HepG2 (cell line): ENCODE results near the gene COLQ.

Experiments
- CHD4 ChIP-seq: fragments of 200-600 bp; sonication (generic); IDR thresholded peaks from 2 replicates; pipeline ENCODE4 v1.7.0; 2017; ENCODE audit warnings: mild to moderate bottlenecking, low read length, borderline replicate concordance
- CREB1 ChIP-seq, 2 experiments: fragments of 450-650 bp in 1 of 2; IDR thresholded peaks; 2 replicates each; pipeline ENCODE4 v1.6.1; 2016 to 2017; ENCODE audit warnings: control low read depth in 1 of 2, mild to moderate bottlenecking in 1 of 2, missing compliant biosample characterization in 1 of 2, missing genetic modification characterization in 1 of 2
- MAFK ChIP-seq, 2 experiments: IDR thresholded peaks in 1 of 2; conservative IDR thresholded peaks in 1 of 2; 2 replicates each; pipeline ENCODE4 v1.6.1; 2011; ENCODE audit warnings: improper control_type of control experiment in 2 of 2, low read length in 2 of 2
- MEF2D ChIP-seq: sonication (generic); formaldehyde crosslinking; IDR thresholded peaks from 2 replicates; pipeline ENCODE4 v1.5.1; 2020; ENCODE audit warnings: mild to moderate bottlenecking, missing genetic modification reagents
- NFE2L2 ChIP-seq: fragments of 150-350 bp; IDR thresholded peaks from 2 replicates; pipeline ENCODE4 v1.6.1; 2014; ENCODE audit warnings: low read length
- SIN3A ChIP-seq: IDR thresholded peaks from 2 replicates; pipeline ENCODE4 v1.6.1; 2011; ENCODE audit warnings: low read depth, mild to moderate bottlenecking, control low read depth, low read length, borderline replicate concordance
- ZNF121 ChIP-seq: sonication (generic); formaldehyde crosslinking; IDR thresholded peaks from 2 replicates; pipeline ENCODE4 v1.5.0; 2020; ENCODE audit warnings: mild to moderate bottlenecking, missing genetic modification reagents
- ZNF282 ChIP-seq: fragments of 450-650 bp; IDR thresholded peaks from 2 replicates; pipeline ENCODE4 v1.6.1; 2018; ENCODE audit not compliant: partially characterized antibody

- TF ChIP-seq CREB1 (IDR thresholded peaks at IDR 0.05) (no peak), CREB1 (CRISPR knock-in tag; IDR thresholded peaks at IDR 0.05) (no peak), NFE2L2 (no peak), MAFK (conservative IDR thresholded peaks at IDR 0.05 in 1 of 2, IDR thresholded peaks at IDR 0.05 in 1 of 2; ENCODE audit: low read length in 2 of 2) (no peak), CHD4 (no peak), ZNF282 (no peak), SIN3A (no peak), MEF2D (CRISPR knock-in tag) (no peak), ZNF121 (no peak)
Measured at GRCh38 chr3:15449489-15450224, 71.8 kb downstream of the COLQ start.
